ENCODE results near the gene GORASP2.
A peak's percentile ranks its signal among the peaks of the same experiment; 100 is the strongest.
"Not testable (repeated sequence)": the region's sequence is repeated elsewhere in the genome, so short reads cannot be mapped to it uniquely, and the experiment has no call there.

Gene GORASP2

GRCh38 chr2:170928824-170929685 is at the start of gene GORASP2:
GORASP2 (plus strand) TSS chr2:170929253; CDS start chr2:170929341, 88 bp downstream.
- FAIRE-seq: peak; percentile 92

- no peak for FAIRE-seq
Measured at GRCh38 chr2:170881840-170882239, 47.2 kb upstream of the GORASP2 start.

- no peak for FAIRE-seq
Measured at GRCh38 chr2:170882758-170883157, 46.3 kb upstream of the GORASP2 start.

DNA sequence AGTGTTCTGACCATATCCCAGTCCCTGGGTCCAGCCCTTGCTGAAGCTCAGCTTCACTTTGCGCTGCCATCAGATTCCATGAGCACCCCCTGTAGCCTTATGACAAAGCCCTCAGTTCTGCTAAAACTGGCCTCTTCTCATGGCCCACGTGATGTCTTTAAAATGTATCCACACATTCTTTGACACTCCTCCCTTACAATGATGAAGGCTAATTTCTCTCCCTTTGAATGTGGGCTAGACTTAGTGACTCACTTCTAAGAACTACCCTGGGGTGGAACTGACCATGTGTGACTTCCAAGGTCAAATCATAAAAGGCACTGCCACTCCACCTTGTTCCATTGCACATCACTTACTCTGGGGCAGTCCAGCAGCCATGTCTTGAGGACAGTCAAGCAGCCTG is 45.4 kb upstream of the GORASP2 start:
- no peak for FAIRE-seq

GRCh38 chr2:170885130-170885791 is 43.8 kb upstream of the GORASP2 start:
- no peak for FAIRE-seq

DNA sequence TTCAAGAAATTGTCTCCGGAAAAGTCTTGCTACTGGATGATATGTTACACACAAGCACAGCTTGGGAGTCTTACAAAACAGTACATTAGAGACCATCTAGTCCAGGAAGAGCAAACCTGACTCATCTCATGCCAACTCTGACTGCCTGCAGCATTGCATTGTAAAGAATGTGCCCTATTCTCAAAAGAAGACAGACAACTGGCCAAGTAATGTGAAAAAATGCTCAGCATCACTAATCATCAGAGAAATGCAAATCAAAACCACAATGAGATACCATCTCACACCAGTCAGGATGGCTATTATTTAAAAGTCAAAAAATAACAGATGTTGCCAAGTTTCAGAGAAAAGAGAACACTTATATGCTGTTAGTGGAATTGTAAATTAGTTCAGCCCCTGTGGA is 42.7 kb upstream of the GORASP2 start:
- no peak for FAIRE-seq

DNA sequence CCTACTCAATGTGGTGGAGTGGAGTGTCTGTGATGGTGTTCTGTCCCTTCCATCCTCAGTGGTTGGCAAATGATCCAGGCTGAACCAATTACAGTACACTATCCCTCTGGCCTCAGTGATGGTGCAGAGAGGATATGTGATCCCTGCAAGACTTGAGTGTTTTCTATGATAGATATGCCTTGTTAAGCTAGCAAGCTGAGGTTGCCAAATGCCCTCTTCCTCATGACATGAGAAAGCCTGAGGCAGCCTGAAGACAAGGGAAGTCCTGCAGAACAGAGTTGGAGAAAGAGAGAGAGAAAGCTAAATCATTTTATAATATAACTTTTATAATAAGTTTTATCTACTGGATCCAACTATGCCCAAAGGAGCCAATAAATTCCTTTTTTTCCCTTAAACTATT is 41.6 kb upstream of the GORASP2 start:
- no peak for FAIRE-seq

DNA sequence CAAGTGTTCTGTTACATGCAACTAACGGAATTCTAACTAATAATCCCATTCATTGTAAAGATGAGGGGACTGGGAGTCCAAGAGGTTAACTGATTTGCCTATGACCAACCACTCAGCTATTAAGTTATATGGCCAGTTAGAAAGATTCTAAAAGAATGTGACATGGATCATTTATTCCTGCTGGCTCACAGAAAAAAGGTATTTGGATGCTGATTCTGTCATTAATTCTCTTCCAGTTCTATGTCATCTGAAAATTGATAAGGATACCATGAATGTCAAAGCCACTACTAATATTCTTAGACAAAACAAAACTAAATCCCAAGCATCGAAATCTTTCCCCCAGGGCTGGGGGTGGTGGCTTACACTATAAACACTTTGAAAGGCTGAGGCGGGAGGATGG is 41.2 kb upstream of the GORASP2 start:
- no peak for FAIRE-seq

DNA sequence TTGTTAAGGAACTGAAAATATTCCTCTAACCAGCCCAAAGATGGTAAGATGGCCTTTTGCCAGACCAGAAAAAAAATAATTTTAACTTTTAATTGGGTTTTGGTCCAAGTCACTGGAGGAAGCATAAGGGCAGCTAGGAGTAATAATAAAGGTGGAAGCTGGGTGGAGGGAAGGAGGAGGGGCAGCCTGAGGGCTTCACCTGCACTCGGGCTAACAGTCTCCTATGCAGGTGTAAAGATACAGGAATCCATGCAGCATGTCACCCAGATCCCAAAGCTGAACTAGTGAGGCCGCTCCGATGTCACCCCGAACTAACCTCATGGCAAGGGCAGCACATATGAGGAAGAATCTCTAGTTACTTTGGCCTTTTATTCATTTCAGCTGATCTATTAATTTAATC is 37.2 kb upstream of the GORASP2 start:
- no peak for FAIRE-seq

GRCh38 chr2:170892391-170892951 is 36.6 kb upstream of the GORASP2 start:
- no peak for FAIRE-seq

- no peak for FAIRE-seq
Measured at GRCh38 chr2:170895023-170895757, 33.9 kb upstream of the GORASP2 start.

- no peak for FAIRE-seq
Measured at GRCh38 chr2:170896622-170897021, 32.4 kb upstream of the GORASP2 start.

GRCh38 chr2:170897108-170897507 is 31.9 kb upstream of the GORASP2 start:
- FAIRE-seq: no peak

DNA sequence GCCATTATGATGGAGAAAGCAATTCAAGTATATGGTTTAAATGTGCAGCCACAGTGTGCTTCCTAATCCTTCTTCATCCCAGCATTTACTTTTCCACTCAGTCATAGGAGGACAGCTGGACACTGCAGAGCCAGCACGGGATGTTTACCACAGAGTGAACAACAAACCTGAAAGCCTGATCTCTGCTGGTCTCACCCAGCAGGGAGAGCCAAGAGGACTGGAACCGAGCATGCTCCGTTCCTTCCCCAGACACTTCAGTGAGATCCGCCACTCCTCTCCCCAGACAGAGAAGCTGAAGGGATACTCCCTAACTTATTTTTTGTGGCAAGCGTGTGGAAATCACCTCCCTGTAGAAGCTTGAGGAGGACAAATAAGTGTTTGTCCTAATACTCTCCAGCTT is 23.2 kb upstream of the GORASP2 start:
- FAIRE-seq: no peak

DNA sequence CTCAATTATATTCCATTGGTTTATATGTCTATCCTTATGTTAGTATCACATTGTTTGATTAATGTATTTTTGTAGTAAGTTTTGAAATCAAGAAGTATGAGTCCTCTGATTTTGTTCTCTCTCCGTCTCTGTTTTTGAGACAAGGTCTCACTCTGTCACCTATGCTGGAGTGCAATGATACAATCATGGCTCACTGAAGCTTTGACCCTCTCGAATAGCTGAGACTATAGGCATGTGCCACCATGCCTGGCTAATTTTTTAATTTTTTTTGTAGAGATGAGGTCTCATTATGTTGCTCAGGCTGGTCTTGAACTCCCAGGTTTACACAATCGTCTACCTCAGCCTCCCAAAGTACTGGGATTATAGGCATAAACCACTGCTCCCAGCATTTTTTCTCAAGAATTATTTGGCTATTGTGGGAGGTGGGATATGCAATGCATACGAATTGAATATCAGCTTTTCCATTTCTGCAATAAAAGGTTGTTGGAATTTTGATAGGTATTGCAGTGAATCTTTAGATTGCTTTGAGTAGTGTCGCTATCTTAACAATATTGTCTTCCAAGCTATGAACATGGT is 17.7 kb upstream of the GORASP2 start:
- no peak for FAIRE-seq

GRCh38 chr2:170914994-170915666 is 13.9 kb upstream of the GORASP2 start:
- not testable (repeated sequence) for FAIRE-seq

- no peak for FAIRE-seq
Measured at GRCh38 chr2:170917219-170917913, 11.7 kb upstream of the GORASP2 start.

GRCh38 chr2:170917957-170918356 is 11.1 kb upstream of the GORASP2 start:
- FAIRE-seq: no peak

DNA sequence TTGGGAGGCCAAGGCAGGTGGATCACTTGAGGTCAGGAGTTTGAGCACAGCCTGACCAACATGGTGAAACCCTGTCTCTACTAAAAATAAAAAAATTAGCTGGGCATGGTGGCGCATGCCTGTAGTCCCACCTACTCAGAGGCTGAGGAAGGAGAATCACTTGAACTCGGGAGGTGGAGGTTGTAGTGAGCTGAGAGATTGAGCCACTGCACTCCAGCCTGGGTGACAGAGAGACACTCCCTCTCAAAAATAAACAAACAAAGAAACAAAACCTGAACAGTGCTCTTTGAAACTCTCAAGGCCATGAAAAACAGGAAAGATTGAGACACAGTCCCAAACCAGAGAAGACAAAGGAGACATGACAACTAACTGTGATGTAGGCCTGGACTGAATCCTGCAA is 7.2 kb upstream of the GORASP2 start:
- FAIRE-seq: not testable (repeated sequence)

DNA sequence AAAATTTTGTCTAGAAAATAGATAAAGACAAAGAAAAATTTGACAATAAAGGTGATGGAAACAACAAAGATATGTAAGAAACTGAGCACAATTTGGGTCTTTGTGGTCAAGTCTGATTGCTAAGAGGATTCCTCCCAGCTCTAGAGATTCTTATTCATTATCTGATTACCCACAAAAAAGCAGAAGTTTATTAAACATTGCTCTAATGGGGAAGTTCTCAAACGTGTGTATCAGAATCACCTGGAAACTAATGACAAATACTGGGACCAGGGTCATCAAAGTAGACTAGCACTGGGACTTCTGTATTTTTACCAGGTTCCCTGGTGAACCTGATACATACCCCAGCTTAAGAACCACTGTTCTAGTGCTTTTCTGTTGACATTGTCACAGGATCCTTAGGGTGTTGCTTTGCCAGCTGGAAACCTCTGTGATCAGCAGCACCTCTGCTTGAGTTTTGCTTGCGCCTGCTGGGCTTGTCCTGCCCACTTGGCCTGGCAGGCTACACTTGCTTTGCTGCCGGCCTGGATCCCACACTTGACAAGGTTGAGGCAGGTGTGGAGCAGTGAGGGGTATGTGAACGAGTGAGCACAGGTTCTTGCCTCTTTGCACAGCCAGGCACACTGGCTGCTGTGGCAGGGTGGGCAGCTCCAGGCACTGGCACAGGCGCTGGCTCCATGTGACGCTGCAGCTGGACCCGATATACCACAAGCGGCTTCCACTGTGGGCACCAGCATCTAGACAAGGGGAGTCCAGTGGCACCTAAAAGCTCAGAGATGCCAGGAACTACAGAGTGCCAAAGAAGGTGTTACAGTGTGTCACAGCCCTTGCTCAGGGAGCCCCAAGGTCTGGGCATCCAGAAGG is 6.2 kb upstream of the GORASP2 start:
- no peak for FAIRE-seq

DNA sequence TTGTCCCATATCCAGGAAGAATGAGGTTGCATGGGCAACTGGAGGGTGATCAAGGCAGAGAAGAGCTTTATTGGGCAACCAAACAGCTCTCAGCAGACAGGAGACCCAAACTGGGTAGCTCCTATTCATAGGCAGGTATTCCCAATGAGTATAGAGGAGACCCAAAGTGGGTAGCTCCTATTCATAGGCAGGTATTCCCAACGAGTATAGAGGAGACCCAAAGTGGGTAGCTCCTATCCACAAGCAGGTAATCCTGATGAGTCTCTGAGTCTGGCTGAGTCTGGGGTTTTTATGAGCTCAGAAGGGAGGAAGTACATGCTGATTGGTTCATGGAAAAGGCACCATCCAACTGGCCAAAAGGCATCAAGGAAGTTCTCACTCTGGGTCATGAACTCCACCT is 5.3 kb upstream of the GORASP2 start:
- no peak for FAIRE-seq

All from G401.6 (cell line).